Activated CD4-positive, alpha-beta T cell treated with anti-CD3 and anti-CD28 coated beads, Interleukin-2, Interleukin-6, amounts not matched to agents 100 ng/mL and 50 ng/mL, durations not matched to agents 16 hours and 8 hours (primary cell): ENCODE results near the gene STK24.

ENCODE experiments used
- DNase-seq: peaks from one replicate; pipeline ENCODE4 v3.0.0-alpha.2; 2020

STK24 gene

GRCh38 chr13:98486412-98486811 is 90.5 kb downstream of the STK24 start:
- DNase-seq, result no peak

GRCh38 chr13:98485561-98485960 is 91.3 kb downstream of the STK24 start:
- DNase-seq, result no peak

GRCh38 chr13:98484289-98485219 is 92.4 kb downstream of the STK24 start:
- DNase-seq, result peak; percentile 78

GRCh38 chr13:98483601-98484288 is 93.2 kb downstream of the STK24 start:
- DNase-seq, result no peak

- peak; percentile 16 for DNase-seq
Observed at GRCh38 chr13:98482476-98483444, 94.1 kb downstream of the STK24 start.

GRCh38 chr13:98480915-98481877 is 95.7 kb downstream of the STK24 start:
- peak; percentile 77 for DNase-seq

- DNase-seq, result no peak
Observed at GRCh38 chr13:98479496-98480003, 97.4 kb downstream of the STK24 start.

- peak; percentile 68 for DNase-seq
Observed at GRCh38 chr13:98478189-98479129, 98.4 kb downstream of the STK24 start.

- DNase-seq, result peak; percentile 95
Observed at GRCh38 chr13:98476538-98476966, 100.4 kb downstream of the STK24 start.

- peak; percentile 73 for DNase-seq
Observed at GRCh38 chr13:98476106-98476505, 100.8 kb downstream of the STK24 start.

GRCh38 chr13:98475522-98475921 is 101.4 kb downstream of the STK24 start:
- no peak for DNase-seq

GRCh38 chr13:98474761-98475160 is 102.1 kb downstream of the STK24 start:
- no peak for DNase-seq

GRCh38 chr13:98474292-98474691 is 102.6 kb downstream of the STK24 start:
- no peak for DNase-seq

- no peak for DNase-seq
Observed at GRCh38 chr13:98473788-98474144, 103.1 kb downstream of the STK24 start.

GRCh38 chr13:98473135-98473787 is 103.6 kb downstream of the STK24 start:
- no peak for DNase-seq

- no peak for DNase-seq
Observed at GRCh38 chr13:98471934-98472333, 105.0 kb downstream of the STK24 start.

- no peak for DNase-seq
Observed at GRCh38 chr13:98470920-98471319, 106.0 kb downstream of the STK24 start.

- DNase-seq, result no peak
Observed at GRCh38 chr13:98468929-98469328, 108.0 kb downstream of the STK24 start.

- DNase-seq, result no peak
Observed at GRCh38 chr13:98468361-98468760, 108.5 kb downstream of the STK24 start.
